ENCODE data around the gene LDB2.

DNA sequence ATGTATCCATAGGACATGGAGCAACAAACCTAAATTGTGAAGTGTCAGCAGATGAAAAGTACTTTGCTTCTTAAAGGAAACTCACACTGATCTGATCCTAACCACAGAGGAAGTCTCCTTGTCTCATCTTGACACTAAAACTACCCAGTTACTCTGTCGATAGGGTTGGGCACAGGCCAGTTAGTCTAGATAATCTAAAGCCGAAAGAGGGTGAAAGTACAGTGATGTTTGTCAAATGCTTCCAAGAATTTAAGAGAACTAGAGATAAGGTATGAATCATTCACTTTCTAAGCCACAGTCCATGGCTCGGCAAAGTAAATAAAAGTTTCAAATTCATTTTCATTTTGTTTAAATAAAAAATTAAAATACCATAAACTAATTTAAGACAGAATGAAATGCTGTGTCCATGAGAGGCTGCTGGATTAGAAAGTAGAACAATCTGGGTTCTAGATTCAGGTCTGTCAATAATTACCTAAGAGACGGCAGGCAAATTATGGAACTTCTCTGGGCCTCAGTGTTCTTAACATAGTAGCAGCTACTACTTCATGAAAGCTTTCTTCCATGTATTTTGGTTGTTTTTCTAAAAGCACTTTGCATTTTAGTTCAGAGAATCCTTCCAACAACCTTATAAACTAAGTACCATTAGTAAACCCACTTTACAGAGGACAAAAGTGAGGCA is 176.7 kb downstream of the LDB2 start:
- TF ChIP-seq, protein P1, sequence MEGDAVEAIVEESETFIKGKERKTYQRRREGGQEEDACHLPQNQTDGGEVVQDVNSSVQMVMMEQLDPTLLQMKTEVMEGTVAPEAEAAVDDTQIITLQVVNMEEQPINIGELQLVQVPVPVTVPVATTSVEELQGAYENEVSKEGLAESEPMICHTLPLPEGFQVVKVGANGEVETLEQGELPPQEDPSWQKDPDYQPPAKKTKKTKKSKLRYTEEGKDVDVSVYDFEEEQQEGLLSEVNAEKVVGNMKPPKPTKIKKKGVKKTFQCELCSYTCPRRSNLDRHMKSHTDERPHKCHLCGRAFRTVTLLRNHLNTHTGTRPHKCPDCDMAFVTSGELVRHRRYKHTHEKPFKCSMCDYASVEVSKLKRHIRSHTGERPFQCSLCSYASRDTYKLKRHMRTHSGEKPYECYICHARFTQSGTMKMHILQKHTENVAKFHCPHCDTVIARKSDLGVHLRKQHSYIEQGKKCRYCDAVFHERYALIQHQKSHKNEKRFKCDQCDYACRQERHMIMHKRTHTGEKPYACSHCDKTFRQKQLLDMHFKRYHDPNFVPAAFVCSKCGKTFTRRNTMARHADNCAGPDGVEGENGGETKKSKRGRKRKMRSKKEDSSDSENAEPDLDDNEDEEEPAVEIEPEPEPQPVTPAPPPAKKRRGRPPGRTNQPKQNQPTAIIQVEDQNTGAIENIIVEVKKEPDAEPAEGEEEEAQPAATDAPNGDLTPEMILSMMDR (IDR thresholded peaks at IDR 0.05): no peak
- TF ChIP-seq POLR2A (IDR thresholded peaks at IDR 0.05): no peak

All from breast epithelium (tissue), 3 donors.